HuH-7.5 (cell line): ENCODE results near the gene AKT1.

Source experiments
- DNase-seq: peaks from one replicate; pipeline ENCODE4 v3.0.0; 2011; ENCODE audit warnings: low spot score

Gene AKT1

GRCh38 chr14:104799244-104800014 is 3.9 kb upstream of the AKT1 start:
- no peak for DNase-seq

GRCh38 chr14:104798300-104799243 is 3.0 kb upstream of the AKT1 start:
- DNase-seq: no peak

GRCh38 chr14:104797115-104798044 is 1.8 kb upstream of the AKT1 start:
- peak; percentile 63 for DNase-seq

- DNase-seq: no peak
Observed at GRCh38 chr14:104796687-104797081, 1.1 kb upstream of the AKT1 start.

- DNase-seq: peak; percentile 90
Observed at GRCh38 chr14:104795781-104796686, 486 bp upstream of the AKT1 start.

GRCh38 chr14:104794631-104794992 is 936 bp downstream of the AKT1 start:
- peak; percentile 83 for DNase-seq

GRCh38 chr14:104794099-104794498 is 1.4 kb downstream of the AKT1 start:
- peak; percentile 79 for DNase-seq

GRCh38 chr14:104793703-104793959 is 1.9 kb downstream of the AKT1 start:
- DNase-seq: no peak

- no peak for DNase-seq
Observed at GRCh38 chr14:104792945-104793702, 2.4 kb downstream of the AKT1 start.

- DNase-seq: no peak
Observed at GRCh38 chr14:104792101-104792884, 3.3 kb downstream of the AKT1 start.

- no peak for DNase-seq
Observed at GRCh38 chr14:104791425-104791824, 4.1 kb downstream of the AKT1 start.

- no peak for DNase-seq
Observed at GRCh38 chr14:104789752-104790743, 5.5 kb downstream of the AKT1 start.

- DNase-seq: no peak
Observed at GRCh38 chr14:104788873-104789663, 6.5 kb downstream of the AKT1 start.

GRCh38 chr14:104788161-104788818 is 7.3 kb downstream of the AKT1 start:
- no peak for DNase-seq

- DNase-seq: no peak
Observed at GRCh38 chr14:104787736-104788135, 7.8 kb downstream of the AKT1 start.

- DNase-seq: no peak
Observed at GRCh38 chr14:104786726-104787675, 8.5 kb downstream of the AKT1 start.
